C4-2B (cell line): ENCODE data around the gene ZNF106.

Source experiments
- H3K27ac ChIP-seq: fragments of 450-650 bp; 2 replicates; pipeline ENCODE4 v1.5.1; 2017
- ZFX ChIP-seq: fragments of 450-650 bp; IDR thresholded peaks from 2 replicates; pipeline ENCODE4 v1.6.1; 2017
- TF ChIP-seq, protein P1 (sequence below): fragments of 450-650 bp; conservative IDR thresholded peaks from 2 replicates; pipeline ENCODE4 v1.5.1; 2017; ENCODE audit warnings: mild to moderate bottlenecking

ZNF106 gene

DNA sequence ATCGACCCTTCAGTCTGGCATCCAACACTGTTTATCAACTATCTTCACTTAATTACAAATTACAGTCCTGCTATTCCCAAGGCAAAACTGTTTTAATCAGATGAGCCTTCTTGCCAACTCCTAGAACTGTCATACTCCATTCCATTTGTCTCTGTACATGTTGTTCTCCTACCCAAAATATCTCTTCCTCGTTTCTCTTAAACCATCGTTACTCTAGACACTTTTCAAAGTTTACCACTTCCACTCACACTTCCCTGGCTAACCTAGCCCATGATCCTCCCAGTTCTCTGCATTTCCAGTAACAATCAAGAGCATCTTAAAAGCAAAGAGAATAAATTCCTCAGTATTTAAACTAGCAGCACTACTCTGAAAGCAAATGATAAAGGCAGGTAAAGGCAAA is 19.9 kb downstream of the ZNF106 start:
- no peak overlapping the region for H3K27ac ChIP-seq
- TF ChIP-seq ZFX, result no peak
- TF ChIP-seq, protein P1, sequence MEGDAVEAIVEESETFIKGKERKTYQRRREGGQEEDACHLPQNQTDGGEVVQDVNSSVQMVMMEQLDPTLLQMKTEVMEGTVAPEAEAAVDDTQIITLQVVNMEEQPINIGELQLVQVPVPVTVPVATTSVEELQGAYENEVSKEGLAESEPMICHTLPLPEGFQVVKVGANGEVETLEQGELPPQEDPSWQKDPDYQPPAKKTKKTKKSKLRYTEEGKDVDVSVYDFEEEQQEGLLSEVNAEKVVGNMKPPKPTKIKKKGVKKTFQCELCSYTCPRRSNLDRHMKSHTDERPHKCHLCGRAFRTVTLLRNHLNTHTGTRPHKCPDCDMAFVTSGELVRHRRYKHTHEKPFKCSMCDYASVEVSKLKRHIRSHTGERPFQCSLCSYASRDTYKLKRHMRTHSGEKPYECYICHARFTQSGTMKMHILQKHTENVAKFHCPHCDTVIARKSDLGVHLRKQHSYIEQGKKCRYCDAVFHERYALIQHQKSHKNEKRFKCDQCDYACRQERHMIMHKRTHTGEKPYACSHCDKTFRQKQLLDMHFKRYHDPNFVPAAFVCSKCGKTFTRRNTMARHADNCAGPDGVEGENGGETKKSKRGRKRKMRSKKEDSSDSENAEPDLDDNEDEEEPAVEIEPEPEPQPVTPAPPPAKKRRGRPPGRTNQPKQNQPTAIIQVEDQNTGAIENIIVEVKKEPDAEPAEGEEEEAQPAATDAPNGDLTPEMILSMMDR, result no peak

DNA sequence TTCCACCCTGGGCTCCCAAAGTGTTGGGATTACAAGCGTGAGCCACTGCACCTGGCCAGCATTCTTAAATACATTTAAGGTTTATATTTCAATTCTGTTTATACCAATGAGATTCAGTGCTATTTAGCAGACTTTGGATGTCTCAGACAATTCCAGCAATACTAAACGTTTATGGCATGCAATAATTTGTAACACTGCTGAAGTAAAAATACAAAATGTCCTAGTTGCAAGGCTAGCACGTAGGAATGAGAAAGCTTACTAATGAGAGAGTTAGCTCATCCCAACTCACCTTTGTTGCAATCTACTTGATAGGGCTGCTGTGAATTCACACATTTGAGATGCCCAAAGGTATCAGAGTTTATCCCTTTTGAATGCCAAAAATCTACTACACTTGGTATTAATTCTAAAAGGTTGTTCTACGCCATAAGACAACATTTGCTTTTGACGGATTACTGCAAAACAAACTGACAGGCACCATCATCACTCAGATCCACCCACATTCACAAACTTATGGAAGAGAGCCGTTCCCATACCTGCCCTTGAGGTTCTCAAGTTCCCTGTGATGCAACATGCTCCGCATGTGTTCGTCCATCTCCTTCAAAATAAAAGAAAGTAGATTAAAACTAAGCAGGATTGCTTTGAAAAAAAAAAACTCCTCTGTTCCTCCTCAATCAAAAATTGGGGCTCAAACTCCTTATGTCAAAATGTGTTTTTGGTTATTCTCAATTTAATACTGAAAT is 25.3 kb downstream of the ZNF106 start:
- TF ChIP-seq, protein P1, result no peak
- TF ChIP-seq ZFX, result no peak
- H3K27ac ChIP-seq, result no peak overlapping the region

DNA sequence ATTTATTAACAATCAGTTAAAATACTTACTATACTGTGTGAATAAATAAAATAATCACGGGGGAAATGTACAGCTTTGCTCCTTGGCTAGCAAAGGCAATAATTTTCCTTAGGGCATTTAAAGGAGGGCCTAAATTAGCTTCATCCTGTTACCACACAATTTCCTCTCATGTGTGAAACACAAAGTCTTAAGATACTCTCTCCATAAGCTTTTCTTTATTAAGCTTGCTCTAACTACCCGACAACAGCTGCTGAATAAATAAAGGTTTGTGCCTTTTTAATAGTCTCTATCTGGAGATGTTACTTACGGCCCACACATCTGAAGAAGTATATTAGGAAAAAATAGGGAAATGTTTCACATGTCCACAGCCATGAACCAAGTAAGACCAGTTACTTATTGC is 29.7 kb downstream of the ZNF106 start:
- H3K27ac ChIP-seq, result no peak overlapping the region
- TF ChIP-seq ZFX, result no peak
- TF ChIP-seq, protein P1, result no peak

DNA sequence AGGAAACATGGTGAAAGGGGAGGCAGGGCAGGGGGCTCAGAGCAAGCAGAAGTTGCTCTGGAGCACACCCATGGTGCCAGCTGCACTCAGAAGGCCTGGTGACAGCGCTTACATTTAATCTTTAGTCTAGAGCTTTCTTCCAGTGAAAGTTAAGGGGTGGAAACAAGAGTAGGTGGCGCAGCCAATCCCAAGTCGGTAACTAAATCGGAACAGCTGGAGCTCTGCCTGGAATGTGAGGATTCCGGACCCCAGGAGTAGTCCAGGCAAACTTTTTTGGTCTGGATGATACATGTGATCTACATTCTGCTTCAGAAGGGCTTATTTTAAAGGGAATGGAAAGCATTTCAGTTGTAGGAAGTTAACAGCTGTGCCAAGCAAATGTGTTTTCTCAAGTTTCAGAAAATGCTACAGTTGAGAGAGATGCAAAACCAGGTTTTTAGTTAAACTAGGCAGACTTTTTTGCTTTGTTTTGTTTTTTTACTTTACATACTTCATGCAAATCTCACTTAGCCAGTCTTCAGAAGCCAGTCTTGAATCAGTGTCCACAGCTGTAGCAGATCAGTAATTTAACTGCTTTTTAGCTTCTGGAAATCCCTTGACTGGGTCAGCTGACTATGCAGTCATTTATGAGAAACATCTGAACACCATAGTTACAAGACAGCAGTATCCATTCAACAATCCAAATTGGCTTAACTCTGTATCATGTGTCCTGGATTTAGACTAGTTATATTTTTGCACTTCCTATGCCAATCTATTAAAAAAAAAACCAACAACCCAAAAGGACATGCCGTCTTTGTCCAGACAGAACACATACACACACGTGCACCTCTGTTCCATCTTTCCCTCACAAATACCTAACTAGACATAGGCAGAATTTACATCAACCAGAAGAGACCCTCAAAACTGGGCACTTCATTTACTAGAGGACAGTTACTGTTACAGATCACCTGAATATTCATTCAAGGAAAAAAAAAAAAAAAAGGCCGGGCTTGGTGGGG is 33.2 kb downstream of the ZNF106 start:
- TF ChIP-seq, protein P1, result no peak
- no peak for TF ChIP-seq ZFX
- H3K27ac ChIP-seq, result no peak overlapping the region

DNA sequence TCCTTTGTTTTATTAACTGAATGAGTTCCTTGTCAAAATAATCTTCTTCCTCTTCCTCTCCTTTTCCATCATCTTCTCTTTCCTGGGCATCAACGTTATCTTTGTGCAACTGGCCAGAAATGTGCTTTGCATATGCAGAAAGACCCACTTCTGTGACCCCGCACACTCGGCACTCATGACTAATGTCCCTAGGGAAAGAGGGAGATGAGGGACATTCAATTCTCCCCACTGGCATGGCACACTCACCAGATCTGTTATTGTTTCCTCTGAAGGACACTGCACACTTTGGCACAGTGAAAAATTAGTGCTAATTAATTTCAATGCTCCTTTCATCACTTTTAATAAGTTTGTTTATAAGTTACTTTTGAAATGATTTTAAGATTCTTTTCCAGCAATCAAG is 34.0 kb downstream of the ZNF106 start:
- TF ChIP-seq ZFX, result no peak
- TF ChIP-seq, protein P1, result no peak
- H3K27ac ChIP-seq, result no peak overlapping the region

DNA sequence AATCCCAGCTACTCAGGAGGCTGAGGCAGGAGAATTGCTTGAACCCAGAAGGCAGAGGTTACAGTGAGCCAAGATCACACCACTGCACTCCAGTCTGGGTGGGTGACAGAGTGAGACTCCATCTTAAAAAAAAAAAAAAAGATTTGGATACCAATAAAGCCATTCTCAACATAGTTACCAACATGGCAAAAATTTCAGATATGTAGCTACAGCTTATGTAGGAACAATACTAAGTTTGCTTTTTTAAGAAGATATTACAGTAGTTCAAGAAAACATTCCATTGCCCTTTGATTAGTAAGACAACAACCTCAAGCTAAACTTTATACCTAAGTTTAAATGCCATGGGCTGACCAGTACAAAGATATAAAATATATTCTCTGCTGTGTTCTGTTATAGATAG is 34.4 kb downstream of the ZNF106 start:
- TF ChIP-seq ZFX, result no peak
- TF ChIP-seq, protein P1, result no peak
- no peak overlapping the region for H3K27ac ChIP-seq

DNA sequence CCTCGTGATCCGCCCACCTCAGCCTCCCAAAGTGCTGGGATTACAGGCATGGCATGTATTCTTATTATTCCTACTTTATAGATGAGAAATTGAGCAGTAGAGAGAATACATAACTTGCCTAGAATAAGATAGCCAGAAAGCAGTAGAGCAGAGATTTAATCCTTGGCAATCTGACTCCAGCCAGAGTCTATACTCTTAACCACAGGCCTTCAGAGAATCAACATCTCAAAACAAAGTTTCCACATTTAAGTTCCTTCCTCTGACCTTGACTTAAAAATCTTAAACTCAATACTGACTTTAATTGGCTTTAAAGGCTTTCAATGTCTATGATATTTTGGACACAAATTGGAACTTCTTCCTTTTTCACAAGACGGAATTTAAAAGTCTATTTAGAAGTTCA is 37.1 kb downstream of the ZNF106 start:
- no peak overlapping the region for H3K27ac ChIP-seq
- no peak for TF ChIP-seq ZFX
- TF ChIP-seq, protein P1, result no peak
